Measurements from ENCODE around the gene HOXC5.
"Not testable (repeated sequence)": the region's sequence is repeated elsewhere in the genome, so short reads cannot be mapped to it uniquely, and the experiment has no call there.

The HOXC5 gene

DNA sequence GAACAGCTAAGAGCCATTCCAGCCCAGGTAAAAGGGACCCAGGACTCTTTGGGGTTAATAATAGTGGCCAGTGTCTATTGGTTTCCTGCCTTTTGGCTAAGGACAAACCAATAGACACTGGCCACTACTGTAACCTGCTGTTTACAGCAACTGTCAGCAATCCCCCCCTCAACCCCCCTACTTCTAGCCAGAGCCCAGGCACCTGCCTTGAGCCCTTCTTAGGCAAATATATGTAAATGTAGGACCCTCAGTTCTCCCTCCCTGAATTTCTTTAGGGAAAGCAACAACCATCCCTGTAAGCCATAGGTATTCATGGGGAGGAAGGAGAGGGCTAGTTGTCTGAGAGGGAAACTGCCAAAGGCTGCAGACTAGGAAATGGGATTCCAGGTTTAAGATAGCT, 43.1 kb downstream of the HOXC5 start:
- DNase-seq = no peak

DNA sequence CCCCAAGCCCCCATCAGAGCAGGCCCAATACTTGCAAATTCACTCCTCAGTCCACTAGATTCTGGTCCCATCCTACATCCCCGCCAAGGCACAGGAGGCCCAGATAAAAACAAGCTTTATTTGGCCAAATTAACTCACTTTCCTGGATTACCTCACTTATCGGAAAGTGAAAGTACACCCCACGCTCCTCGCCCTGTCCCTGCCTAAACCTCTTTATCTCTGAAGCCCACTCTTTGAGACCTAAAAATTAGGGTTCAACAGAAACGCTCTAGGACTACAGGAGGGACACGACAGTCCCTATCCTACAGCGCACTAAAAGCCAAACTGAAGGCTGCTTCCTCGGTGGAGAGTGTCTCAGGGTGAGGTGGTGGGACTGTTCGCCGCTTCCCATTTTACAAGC, 45.0 kb downstream of the HOXC5 start:
- not testable (repeated sequence) for DNase-seq

DNA sequence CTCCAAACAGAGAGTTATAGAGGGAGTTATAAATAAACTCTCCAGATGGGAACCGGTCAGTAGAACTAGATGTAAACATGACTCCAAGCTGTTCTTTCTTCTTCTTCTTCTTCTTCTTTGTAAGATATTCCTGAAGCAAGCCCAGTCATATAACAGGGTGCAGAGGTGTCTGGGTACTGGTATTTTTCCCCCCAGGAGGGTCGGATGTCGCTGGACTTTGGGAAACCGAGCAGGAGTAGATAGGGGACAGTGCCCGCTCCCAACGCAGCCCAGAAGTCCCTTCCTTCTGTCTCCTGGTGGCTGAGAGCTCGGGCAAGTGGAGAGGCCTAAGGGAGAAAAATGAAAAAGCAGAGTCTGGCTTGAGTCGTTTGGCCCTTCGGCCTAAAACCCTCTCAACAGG, 46.3 kb downstream of the HOXC5 start:
- not testable (repeated sequence) for DNase-seq

DNA sequence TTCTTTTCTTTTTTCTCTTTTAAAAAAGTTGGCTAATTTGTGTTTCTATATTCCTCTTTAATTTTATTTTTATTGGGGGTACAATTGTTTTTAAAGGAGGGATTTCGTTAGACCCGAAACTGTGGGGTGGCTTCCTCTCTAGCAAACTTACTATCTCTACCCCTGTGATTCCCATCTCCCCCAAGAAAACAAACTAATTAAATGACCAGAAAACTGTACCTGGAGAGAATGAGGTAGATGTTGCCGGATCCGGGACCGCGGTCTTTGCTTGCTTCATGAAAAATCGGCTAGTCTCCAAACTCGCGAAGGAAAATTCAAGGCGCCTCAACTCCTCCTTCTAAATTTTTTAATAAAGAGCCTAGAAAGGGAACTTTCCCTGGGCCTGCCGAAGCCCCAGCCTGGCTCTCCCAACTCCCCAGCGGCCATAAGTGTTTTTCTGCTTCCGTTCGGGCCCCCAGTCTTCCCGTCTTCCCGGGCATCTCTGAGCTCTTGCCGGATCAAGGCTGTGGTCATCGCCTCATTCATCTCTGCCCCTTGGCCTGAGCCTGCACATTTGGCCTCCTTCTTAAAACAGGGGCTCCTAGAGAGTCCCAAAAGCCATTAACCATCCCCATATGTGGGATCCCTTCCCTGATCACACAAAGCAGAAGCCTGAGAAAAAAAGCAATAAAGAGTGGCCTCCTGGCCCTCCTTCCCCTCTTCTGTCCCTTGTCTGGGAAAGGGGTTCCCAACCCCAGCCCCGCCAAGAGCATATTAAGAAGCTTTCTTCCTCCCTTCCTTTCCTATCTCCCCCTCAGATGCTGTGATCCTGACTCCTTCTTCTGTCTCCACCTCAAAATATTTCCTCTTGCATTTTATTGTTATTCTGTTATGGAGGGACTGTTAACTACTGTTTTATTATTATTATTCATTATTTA, 47.4 kb downstream of the HOXC5 start:
- not testable (repeated sequence) for DNase-seq

GRCh38 chr12:54081053-54081514, 48.2 kb downstream of the HOXC5 start:
- not testable (repeated sequence) for DNase-seq

GRCh38 chr12:54081581-54082396, 48.9 kb downstream of the HOXC5 start:
- DNase-seq = not testable (repeated sequence)

- DNase-seq = peak; percentile 11
These were observed 49.6 kb downstream of the HOXC5 start for GRCh38 chr12:54082397-54082892.
